GM10266 (cell line): ENCODE data around the gene VN1R4.
"Not testable (repeated sequence)": the region's sequence is repeated elsewhere in the genome, so short reads cannot be mapped to it uniquely, and the experiment has no call there.

ENCODE experiments used
- DNase-seq: peaks from one replicate; pipeline ENCODE4 v3.0.0; 2012; ENCODE audit errors: extremely low spot score
- CTCF ChIP-seq: IDR thresholded peaks from 2 replicates; pipeline ENCODE4 v1.5.1; 2012; ENCODE audit warnings: mild to moderate bottlenecking, low read depth; ENCODE audit not compliant: control insufficient read depth, insufficient read depth; ENCODE audit errors: missing control alignments

VN1R4 gene, protein sequence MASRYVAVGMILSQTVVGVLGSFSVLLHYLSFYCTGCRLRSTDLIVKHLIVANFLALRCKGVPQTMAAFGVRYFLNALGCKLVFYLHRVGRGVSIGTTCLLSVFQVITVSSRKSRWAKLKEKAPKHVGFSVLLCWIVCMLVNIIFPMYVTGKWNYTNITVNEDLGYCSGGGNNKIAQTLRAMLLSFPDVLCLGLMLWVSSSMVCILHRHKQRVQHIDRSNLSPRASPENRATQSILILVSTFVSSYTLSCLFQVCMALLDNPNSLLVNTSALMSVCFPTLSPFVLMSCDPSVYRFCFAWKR

GRCh38 chr19:53267623-53268022 lies at the start of gene VN1R4:
VN1R4 (minus strand) TSS chr19:53267723; CDS start chr19:53267665, 58 bp downstream.
- DNase-seq, result not testable (repeated sequence)

DNA sequence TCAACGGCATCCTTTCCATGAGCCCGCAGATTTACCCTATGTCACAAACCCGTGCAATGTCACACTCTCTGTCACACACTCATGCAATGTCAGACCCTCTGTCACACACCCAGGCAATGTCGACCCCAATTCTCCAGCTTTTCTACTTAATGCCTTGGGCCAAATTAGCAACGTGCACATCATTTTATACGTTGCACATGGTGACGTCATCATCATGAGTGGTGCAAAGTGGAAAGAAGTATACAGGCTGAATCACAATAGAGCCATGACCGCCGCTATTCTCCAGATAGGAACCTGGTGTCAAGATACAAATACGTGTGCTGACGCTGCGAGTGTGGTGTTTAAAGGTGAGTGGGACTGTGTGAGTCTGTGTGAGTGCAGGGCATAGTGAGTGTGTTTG lies 44.4 kb upstream of the VN1R4 start:
- DNase-seq, result no peak

DNA sequence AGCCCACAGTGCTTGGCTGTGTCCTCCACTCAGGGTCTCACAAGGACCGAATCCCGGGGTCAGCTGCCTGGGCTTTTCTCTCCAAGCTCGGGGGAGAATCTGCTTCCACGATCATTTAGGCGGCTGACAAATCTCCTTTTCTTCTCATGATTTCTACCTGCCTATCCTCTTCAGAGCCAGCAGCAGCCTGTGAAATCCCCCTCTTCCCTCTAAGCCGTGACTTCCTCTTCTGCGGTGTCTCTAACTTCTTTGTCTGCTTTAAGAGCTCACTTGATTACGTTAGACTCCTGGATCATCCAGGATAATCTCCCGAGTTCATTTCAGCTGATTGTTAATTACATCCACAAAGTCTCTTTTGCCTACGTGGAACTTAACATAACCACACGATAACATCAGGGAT lies 43.5 kb upstream of the VN1R4 start:
- no peak for TF ChIP-seq CTCF
- no peak for DNase-seq

More for the DNA sequence above, 44.4 kb upstream of the VN1R4 start:
- TF ChIP-seq CTCF, result no peak

GRCh38 chr19:53308339-53308811 lies 40.9 kb upstream of the VN1R4 start:
- no peak for TF ChIP-seq CTCF
- DNase-seq, result no peak

DNA sequence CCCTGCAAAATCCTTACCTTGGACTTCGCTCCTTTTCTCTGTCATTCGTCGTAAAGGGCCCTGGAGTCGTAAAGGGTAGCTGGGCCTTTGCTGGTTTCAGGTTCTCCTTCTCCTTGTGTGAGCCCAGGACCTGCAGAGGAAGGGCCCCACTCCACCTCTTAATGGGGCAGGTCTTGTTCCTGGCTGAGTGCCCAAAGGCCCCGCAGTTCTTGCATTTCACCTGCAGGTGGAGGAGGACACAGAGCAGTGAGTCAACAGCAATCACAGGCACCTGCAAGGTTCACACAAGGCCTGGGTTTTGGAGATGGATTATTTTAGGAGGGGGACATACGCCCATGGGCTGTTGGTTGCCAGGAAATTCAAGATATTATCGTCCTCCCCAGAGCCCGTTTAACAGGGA lies 33.8 kb upstream of the VN1R4 start:
- DNase-seq, result not testable (repeated sequence)

DNA sequence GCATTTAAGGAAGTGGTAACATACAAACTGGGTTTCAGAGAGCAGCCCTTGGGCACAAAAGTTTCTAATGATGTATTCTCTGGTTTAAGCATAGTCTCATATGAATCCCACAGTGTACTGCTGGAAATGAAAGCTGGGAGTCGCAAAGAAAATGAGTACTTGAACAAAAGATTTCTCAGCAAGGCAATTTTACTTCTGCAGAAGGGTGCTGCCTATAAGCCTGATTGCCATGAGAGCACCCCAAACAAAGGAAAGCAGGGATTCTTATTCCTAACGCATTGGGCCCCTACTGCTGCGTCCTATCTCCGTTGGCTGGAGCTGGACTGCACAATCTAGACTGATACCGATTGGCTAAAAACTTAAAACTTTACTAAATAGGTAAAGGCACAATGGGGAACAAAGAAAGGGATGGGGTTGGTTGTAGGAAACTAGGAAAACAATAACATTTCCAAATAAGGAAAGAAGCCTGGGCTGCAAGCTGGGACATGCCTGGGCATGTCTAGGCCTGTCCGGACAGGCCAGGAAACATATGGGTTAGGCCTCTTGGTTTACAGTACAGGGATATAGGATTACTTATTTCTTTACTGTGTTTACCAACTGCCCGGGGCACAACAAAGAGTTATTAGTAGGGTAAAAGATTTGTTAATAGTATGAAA lies 27.4 kb upstream of the VN1R4 start:
- no peak for DNase-seq
- no peak for TF ChIP-seq CTCF

DNA sequence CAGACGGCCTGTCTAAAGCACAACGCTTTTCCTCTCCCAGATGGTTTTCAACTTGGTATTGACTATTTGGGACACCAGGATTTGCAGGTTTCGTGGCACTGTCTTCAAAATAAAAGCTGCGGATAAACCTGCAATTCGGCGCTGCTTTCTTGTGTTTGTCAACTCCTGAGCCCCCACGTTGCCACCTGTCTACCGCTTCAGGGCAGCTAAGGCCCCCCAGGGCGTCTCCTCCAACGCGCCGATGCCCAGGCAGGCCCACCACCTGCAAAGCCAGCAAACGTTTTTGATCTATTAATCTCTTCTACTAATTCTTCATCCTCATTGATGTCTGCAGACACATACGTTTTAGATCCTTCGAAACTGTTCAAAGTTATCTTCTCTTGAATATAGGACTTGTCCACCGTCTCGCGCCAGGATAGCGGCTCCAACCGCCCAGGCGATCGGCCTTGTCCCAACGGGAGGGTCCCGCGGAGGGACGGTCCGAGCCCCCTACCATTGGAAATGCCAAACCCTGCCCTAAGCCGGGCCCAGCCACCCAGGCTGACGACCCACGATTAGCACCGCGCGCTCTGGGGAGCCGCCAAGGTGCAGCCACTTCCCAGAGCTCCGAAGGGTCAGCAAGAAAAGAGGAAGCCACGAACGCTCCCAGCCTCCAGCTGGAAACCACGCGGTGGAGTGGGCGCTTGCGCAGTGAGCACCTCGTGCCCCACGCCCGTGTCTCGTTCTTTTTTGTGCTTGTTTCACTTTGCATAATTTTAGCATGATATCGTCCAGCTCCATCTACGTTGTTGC lies 23.4 kb upstream of the VN1R4 start:
- no peak for DNase-seq

More for the DNA sequence above, 23.4 kb upstream of the VN1R4 start:
- no peak for TF ChIP-seq CTCF
